Upper lobe of right lung (tissue), 1 donor: ENCODE data around the gene GRID2IP. TPM values are rescaled to one million over a fixed set of nuclear protein-coding genes. Genes with fewer than 3 reads are reported as not detected.
A peak's percentile ranks its signal among the peaks of the same experiment; 100 is the strongest.

Source experiments
- ATAC-seq: fragments of 200-7000 bp; cut with Tn5 transposase; one replicate; pipeline ENCODE4 v1.9.1; 2020; ENCODE audit warnings: mild to moderate bottlenecking, moderate library complexity
- DNase-seq: peaks from one replicate; pipeline ENCODE4 v3.0.0-alpha.2; 2020
- H3K27ac ChIP-seq: fragments of 200-600 bp; one replicate; pipeline ENCODE4 v1.8.0; 2022
- H3K27me3 ChIP-seq: fragments of 200-600 bp; one replicate; pipeline ENCODE4 v1.8.0; 2022; ENCODE audit warnings: mild to moderate bottlenecking
- H3K36me3 ChIP-seq: fragments of 200-600 bp; one replicate; pipeline ENCODE4 v1.8.0; 2022
- H3K4me1 ChIP-seq: fragments of 200-600 bp; one replicate; pipeline ENCODE4 v1.8.0; 2022
- H3K4me3 ChIP-seq: fragments of 200-600 bp; one replicate; pipeline ENCODE4 v1.8.0; 2022; ENCODE audit warnings: mild to moderate bottlenecking
- H3K9me3 ChIP-seq: fragments of 200-600 bp; one replicate; pipeline ENCODE4 v1.8.0; 2022
- CTCF ChIP-seq: fragments of 200-600 bp; IDR thresholded peaks from one replicate; pipeline ENCODE4 v1.8.0; 2022; ENCODE audit warnings: antibody characterized with exemption
- intact Hi-C: fragments of 100-400 bp; cut with DNase I; formaldehyde crosslinking; loops from one replicate; pipeline ENCODE4 v1.11.0; 2022
- total RNA-seq: library from RNA; stranded (reverse); fragmentation: NEBNext Ultra II Directional; extraction: Animal tissue kit (Norgen Biotek cat#: 25700); gene quantifications from one replicate; pipeline ENCODE4 v1.2.1, GENCODE V29; 2021
- donor health status: DM: no; HTN: yes; CAD: no; lungs with severe emphysema.

GRID2IP gene
- total RNA-seq, 1 donor from 2014 or later, result 0.46 TPM

- ATAC-seq (no peak), DNase-seq (no peak)
- Histone ChIP-seq H3K36me3 (no peaks in the 10 kb centered on the region), H3K4me3 (no peak overlapping the region), H3K27ac (no peak overlapping the region), H3K9me3 (no peaks in the 10 kb centered on the region), H3K27me3 (no peaks in the 10 kb centered on the region), H3K4me1 (no peaks in the 10 kb centered on the region)
- intact Hi-C loops, result no loop called here
- no peak for TF ChIP-seq CTCF
Measured at GRCh38 chr7:6554848-6555247, 3.6 kb upstream of the GRID2IP start.

- no peaks in the 10 kb centered on the region for H3K27me3 ChIP-seq
- intact Hi-C loops, result no loop called here
- DNase-seq (no peak), ATAC-seq (peak; percentile 65)
- no peaks in the 10 kb centered on the region for H3K36me3 ChIP-seq
- TF ChIP-seq CTCF, result peak; percentile 10
- H3K4me3 ChIP-seq, result no peak overlapping the region
- H3K4me1 ChIP-seq, result no peaks in the 10 kb centered on the region
- H3K9me3 ChIP-seq, result no peaks in the 10 kb centered on the region
- H3K27ac ChIP-seq, result no peak overlapping the region
Measured at GRCh38 chr7:6553448-6554044, 2.3 kb upstream of the GRID2IP start.

GRCh38 chr7:6547400-6547799 is 3.9 kb downstream of the GRID2IP start:
- Histone ChIP-seq H3K27me3 (no peaks in the 10 kb centered on the region), H3K4me3 (no peak overlapping the region), H3K27ac (no peak overlapping the region), H3K36me3 (no peaks in the 10 kb centered on the region), H3K4me1 (no peaks in the 10 kb centered on the region), H3K9me3 (no peaks in the 10 kb centered on the region)
- no peak for DNase-seq
- no peak for ATAC-seq
- intact Hi-C loops, result no loop called here
- TF ChIP-seq CTCF, result no peak

- no peak for DNase-seq
- Histone ChIP-seq H3K4me1 (no peaks in the 10 kb centered on the region), H3K4me3 (no peak overlapping the region), H3K36me3 (no peaks in the 10 kb centered on the region), H3K27ac (no peak overlapping the region), H3K9me3 (no peaks in the 10 kb centered on the region), H3K27me3 (no peaks in the 10 kb centered on the region)
- no peak for TF ChIP-seq CTCF
- intact Hi-C loops, result no loop called here
- ATAC-seq, result no peak
Measured at GRCh38 chr7:6546498-6547251, 4.6 kb downstream of the GRID2IP start.

- Histone ChIP-seq H3K4me3 (no peak overlapping the region), H3K9me3 (no peaks in the 10 kb centered on the region), H3K27ac (no peak overlapping the region), H3K4me1 (no peaks in the 10 kb centered on the region), H3K36me3 (no peaks in the 10 kb centered on the region), H3K27me3 (no peaks in the 10 kb centered on the region)
- peak; percentile 77 for ATAC-seq
- TF ChIP-seq CTCF, result no peak
- no peak for DNase-seq
- intact Hi-C loops, result no loop called here
Measured at GRCh38 chr7:6545398-6546126, 5.7 kb downstream of the GRID2IP start.
